Endodermal cell (in vitro differentiated cells): ENCODE data around the gene HES7. TPM values are rescaled to one million over a fixed set of nuclear protein-coding genes. Genes with fewer than 3 reads are reported as not detected.

Source experiments
- DNase-seq: peaks from one replicate; pipeline ENCODE4 v3.0.0-alpha.2; 2017
- H3K27ac ChIP-seq: 2 replicates; pipeline ENCODE4 v1.5.1; 2013; ENCODE audit warnings: mild to moderate bottlenecking, low read depth, low read length, moderate library complexity
- H3K27me3 ChIP-seq: 2 replicates; pipeline ENCODE4 v1.6.1; 2013; ENCODE audit warnings: mild to moderate bottlenecking, low read length, moderate library complexity; ENCODE audit not compliant: insufficient read depth, control insufficient read depth, poor library complexity, severe bottlenecking
- H3K36me3 ChIP-seq: 2 replicates; pipeline ENCODE4 v1.7.0; 2013; ENCODE audit warnings: mild to moderate bottlenecking, low read length, moderate library complexity; ENCODE audit not compliant: control insufficient read depth, insufficient read depth
- H3K4me1 ChIP-seq: one replicate; pipeline ENCODE4 v1.7.0; 2013; ENCODE audit warnings: low read length; ENCODE audit not compliant: control insufficient read depth, insufficient read depth
- H3K4me3 ChIP-seq: 2 replicates; pipeline ENCODE4 v1.5.1; 2013; ENCODE audit warnings: mild to moderate bottlenecking, low read length, moderate library complexity
- H3K9ac ChIP-seq: 2 replicates; pipeline ENCODE4 v1.6.1; 2013; ENCODE audit warnings: mild to moderate bottlenecking, low read length, moderate library complexity; ENCODE audit not compliant: poor library complexity, severe bottlenecking; ENCODE audit errors: extremely low read depth
- H3K9me3 ChIP-seq: 2 replicates; pipeline ENCODE4 v1.6.1; 2013; ENCODE audit warnings: mild to moderate bottlenecking, low read length, moderate library complexity; ENCODE audit not compliant: control insufficient read depth
- H3K27ac Mint-ChIP-seq: 2 replicates; pipeline ENCODE4 v1.8.0; 2020; ENCODE audit warnings: mixed read lengths
- H3K27me3 Mint-ChIP-seq: 2 replicates; pipeline ENCODE4 v1.8.0; 2021; ENCODE audit warnings: mild to moderate bottlenecking, mixed read lengths; ENCODE audit not compliant: insufficient read depth
- H3K36me3 Mint-ChIP-seq: 2 replicates; pipeline ENCODE4 v1.8.0; 2020; ENCODE audit warnings: low read depth, mixed read lengths
- H3K4me1 Mint-ChIP-seq: 2 replicates; pipeline ENCODE4 v1.8.0; 2020; ENCODE audit warnings: mixed read lengths
- H3K4me3 Mint-ChIP-seq: 2 replicates; pipeline ENCODE4 v1.8.0; 2020; ENCODE audit warnings: mild to moderate bottlenecking, moderate library complexity, mixed read lengths
- H3K9me3 Mint-ChIP-seq: 2 replicates; pipeline ENCODE4 v1.8.0; 2020; ENCODE audit warnings: mild to moderate bottlenecking, mixed read lengths
- CTCF ChIP-seq: fragments of 200-600 bp; sonication (generic); conservative IDR thresholded peaks from 2 replicates; pipeline ENCODE4 v1.5.0; 2021; ENCODE audit warnings: antibody characterized with exemption, mild to moderate bottlenecking
- WGBS, 2 experiments: methylation state at CpG; one replicate each; pipeline versions ENCODE4 v1.1.5 to v1.1.7; 2013; ENCODE audit warnings: missing lambda C conversion rate in 2 of 2, mixed read lengths in 1 of 2; ENCODE audit not compliant: insufficient coverage in 1 of 2, insufficient read length in 1 of 2; 5-methylcytosine and 5-hydroxymethylcytosine counted together
- total RNA-seq, 2 donors: library from RNA; stranded (reverse); fragmentation: NEBNext Ultra II Directional in 1 of 2; extraction: Animal tissue kit (Norgen Biotek cat#: 25700) in 1 of 2; gene quantifications; 2 replicates in 1 of 2; 3 replicates in 1 of 2; pipeline ENCODE4 v1.2.1, GENCODE V29; 2021

Gene HES7
- total RNA-seq, 2 donors from 2014 or later, result 0.40 to 2.2 TPM

GRCh38 chr17:8153031-8153451 is 29.1 kb upstream of the HES7 start:
- no peak for TF ChIP-seq CTCF
- Mint-ChIP-seq H3K36me3 (peaks cover 12% of the 10 kb centered on the region), H3K4me1 (peaks cover 11% of the 10 kb centered on the region), H3K27ac (no peak overlapping the region), H3K4me3 (no peak overlapping the region), H3K27me3 (no peaks in the 10 kb centered on the region), H3K9me3 (no peaks in the 10 kb centered on the region)
- peak; percentile 57 for DNase-seq
- Histone ChIP-seq H3K9ac (no peak overlapping the region), H3K27me3 (no peaks in the 10 kb centered on the region), H3K27ac (peak overlapping the region; percentile 92), H3K9me3 (no peaks in the 10 kb centered on the region), H3K4me3 (no peak overlapping the region), H3K4me1 (peaks cover 6% of the 10 kb centered on the region), H3K36me3 (peaks cover 22% of the 10 kb centered on the region)
- WGBS, 2 experiments, result 87 to 93% methylated on average over 5 to 7 of the region's 7 CpGs

GRCh38 chr17:8152112-8152775 is 28.3 kb upstream of the HES7 start, which contains the start of gene PER1:
Gene PER1 (minus strand): TSS chr17:8152404. CDS start chr17:8150706, 1,698 bp downstream.
- Histone ChIP-seq H3K9ac (peak within 1 kb of the TSS; percentile 80), H3K27ac (peak within 1 kb of the TSS; percentile 92), H3K36me3 (peaks cover 30% of the 10 kb centered on the region), H3K27me3 (no peaks in the 10 kb centered on the region), H3K4me1 (peaks cover 6% of the 10 kb centered on the region), H3K4me3 (peak within 1 kb of the TSS; percentile 93), H3K9me3 (no peaks in the 10 kb centered on the region)
- no peaks in the 10 kb centered on the region for H3K9me3 Mint-ChIP-seq
- H3K27me3 Mint-ChIP-seq, result no peaks in the 10 kb centered on the region
- DNase-seq, result peak; percentile 99
- H3K36me3 Mint-ChIP-seq, result peaks cover 18% of the 10 kb centered on the region
- no peak within 1 kb of the TSS for H3K4me3 Mint-ChIP-seq
- peak within 1 kb of the TSS; percentile 92 for H3K27ac Mint-ChIP-seq
- no peak for TF ChIP-seq CTCF
- WGBS, 2 experiments, result 11 to 17% methylated on average over 28 to 42 of the region's 42 CpGs
- H3K4me1 Mint-ChIP-seq, result peaks cover 11% of the 10 kb centered on the region

GRCh38 chr17:8151641-8152111 is 27.8 kb upstream of the HES7 start:
- H3K27ac ChIP-seq, result peak overlapping the region; percentile 76
- whole genome bisulfite sequencing, 2 experiments, result 1% methylated on average over 16 to 22 of the region's 22 CpGs
- H3K9me3 Mint-ChIP-seq, result no peaks in the 10 kb centered on the region

More at GRCh38 chr17:8151641-8152111, 27.8 kb upstream of the HES7 start:
- DNase-seq, result peak; percentile 86
- Histone ChIP-seq H3K9me3 (no peaks in the 10 kb centered on the region), H3K4me1 (peaks cover 6% of the 10 kb centered on the region), H3K27me3 (no peaks in the 10 kb centered on the region), H3K4me3 (peak overlapping the region; percentile 93), H3K36me3 (peaks cover 36% of the 10 kb centered on the region), H3K9ac (peak overlapping the region; percentile 80)
- H3K27me3 Mint-ChIP-seq, result no peaks in the 10 kb centered on the region
- H3K4me1 Mint-ChIP-seq, result peaks cover 11% of the 10 kb centered on the region
- H3K36me3 Mint-ChIP-seq, result peaks cover 22% of the 10 kb centered on the region
- H3K27ac Mint-ChIP-seq, result peak overlapping the region; percentile 92
- TF ChIP-seq CTCF, result no peak
- H3K4me3 Mint-ChIP-seq, result no peak overlapping the region
